AG04449 (cell line): Measurements from ENCODE around the gene CKM.

Experiments
- CTCF ChIA-PET: fragments of 350-600 bp; formaldehyde crosslinking; extraction: SDS; loops from one replicate; lab custom pipeline; 2021; ENCODE audit warnings: antibody characterized with exemption; lab: Yijun Ruan, JAX
- POLR2A ChIA-PET: fragments of 400-600, 350-600 bp; formaldehyde crosslinking; extraction: SDS; loops from one replicate; lab custom pipeline; 2020; ENCODE audit warnings: antibody characterized with exemption, inconsistent platforms; lab: Yijun Ruan, JAX
- DNase-seq: peaks from one replicate; pipeline ENCODE4 v3.0.0-alpha.2; 2010; ENCODE audit warnings: low read depth, low spot score
- H3K4me3 ChIP-seq: 2 replicates; pipeline ENCODE4 v1.5.1; 2011; ENCODE audit warnings: low read depth, mild to moderate bottlenecking, control low read depth, low read length
- TF ChIP-seq, protein P1 (sequence below): IDR thresholded peaks from one replicate; pipeline ENCODE4 v1.5.1; 2011; ENCODE audit warnings: mild to moderate bottlenecking, moderate library complexity, low read length, control low read depth, inconsistent platforms; ENCODE audit not compliant: insufficient read depth; ENCODE audit errors: missing control alignments

CKM gene

DNA sequence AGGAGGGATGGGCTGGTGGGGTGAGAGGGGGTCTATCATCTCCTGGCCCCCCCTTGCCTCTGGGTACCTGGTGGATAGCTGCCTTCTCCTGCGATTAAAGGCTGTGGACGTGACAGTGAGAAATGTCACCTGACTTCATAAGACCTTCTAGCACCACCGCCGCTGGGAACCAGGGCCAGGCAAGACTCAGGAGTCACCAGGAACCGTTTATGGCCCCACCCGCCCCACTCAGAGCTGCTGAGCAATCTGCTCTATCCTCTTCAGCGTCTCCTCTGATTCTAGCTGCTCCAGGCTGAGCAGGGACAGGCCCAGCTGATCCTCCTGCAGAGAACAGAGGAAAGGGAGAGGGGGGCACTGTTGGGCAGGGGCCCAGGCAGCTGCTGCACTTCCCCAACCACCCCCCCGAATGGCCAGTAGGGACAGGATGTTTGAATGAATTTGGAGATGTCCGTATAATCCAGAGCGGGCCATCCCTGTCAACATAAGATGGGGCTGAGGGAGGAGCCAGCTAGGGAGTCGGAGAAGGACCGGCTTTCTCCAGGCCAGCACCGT, 28.8 kb upstream of the CKM start:
- ChIA-PET POLR2A (no interaction called here), CTCF (interaction anchor here (1.8 to 3.0 kb wide), 2 partner anchors 13 to 53 kb away, joined by 5 to 18 read pairs; partner anchors contain the start of gene PPP1R13L)
- TF ChIP-seq, protein P1, sequence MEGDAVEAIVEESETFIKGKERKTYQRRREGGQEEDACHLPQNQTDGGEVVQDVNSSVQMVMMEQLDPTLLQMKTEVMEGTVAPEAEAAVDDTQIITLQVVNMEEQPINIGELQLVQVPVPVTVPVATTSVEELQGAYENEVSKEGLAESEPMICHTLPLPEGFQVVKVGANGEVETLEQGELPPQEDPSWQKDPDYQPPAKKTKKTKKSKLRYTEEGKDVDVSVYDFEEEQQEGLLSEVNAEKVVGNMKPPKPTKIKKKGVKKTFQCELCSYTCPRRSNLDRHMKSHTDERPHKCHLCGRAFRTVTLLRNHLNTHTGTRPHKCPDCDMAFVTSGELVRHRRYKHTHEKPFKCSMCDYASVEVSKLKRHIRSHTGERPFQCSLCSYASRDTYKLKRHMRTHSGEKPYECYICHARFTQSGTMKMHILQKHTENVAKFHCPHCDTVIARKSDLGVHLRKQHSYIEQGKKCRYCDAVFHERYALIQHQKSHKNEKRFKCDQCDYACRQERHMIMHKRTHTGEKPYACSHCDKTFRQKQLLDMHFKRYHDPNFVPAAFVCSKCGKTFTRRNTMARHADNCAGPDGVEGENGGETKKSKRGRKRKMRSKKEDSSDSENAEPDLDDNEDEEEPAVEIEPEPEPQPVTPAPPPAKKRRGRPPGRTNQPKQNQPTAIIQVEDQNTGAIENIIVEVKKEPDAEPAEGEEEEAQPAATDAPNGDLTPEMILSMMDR, result no peak
- no peak overlapping the region for H3K4me3 ChIP-seq
- DNase-seq, result no peak

DNA sequence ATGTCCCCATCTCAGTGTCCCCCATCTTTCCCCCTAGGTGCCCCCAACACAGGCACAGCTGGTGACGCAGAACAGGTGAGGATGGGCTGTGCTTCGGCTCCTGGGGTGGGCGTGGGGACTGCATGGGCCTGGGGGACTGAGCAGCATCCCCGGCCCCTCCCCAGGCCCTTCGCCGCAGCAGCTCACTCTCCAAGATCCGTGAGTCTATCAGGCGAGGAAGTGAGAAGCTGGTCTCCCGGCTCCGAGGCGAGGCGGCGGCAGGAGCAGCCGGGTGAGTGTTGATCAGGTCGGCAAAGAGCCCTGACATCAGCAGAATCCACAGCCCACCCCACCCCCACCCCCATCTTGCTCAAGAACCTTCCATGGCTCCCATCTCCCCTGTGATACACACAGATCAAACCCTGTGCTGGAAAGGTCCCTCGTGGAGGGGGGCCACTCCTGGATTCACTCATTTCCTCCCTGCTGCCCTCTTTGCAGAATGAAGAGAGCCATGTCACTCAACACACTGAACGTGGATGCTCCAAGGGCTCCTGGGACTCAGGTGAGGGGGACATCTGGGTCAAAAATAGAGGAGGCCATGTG, 27.9 kb upstream of the CKM start:
- TF ChIP-seq, protein P1, result no peak

DNA sequence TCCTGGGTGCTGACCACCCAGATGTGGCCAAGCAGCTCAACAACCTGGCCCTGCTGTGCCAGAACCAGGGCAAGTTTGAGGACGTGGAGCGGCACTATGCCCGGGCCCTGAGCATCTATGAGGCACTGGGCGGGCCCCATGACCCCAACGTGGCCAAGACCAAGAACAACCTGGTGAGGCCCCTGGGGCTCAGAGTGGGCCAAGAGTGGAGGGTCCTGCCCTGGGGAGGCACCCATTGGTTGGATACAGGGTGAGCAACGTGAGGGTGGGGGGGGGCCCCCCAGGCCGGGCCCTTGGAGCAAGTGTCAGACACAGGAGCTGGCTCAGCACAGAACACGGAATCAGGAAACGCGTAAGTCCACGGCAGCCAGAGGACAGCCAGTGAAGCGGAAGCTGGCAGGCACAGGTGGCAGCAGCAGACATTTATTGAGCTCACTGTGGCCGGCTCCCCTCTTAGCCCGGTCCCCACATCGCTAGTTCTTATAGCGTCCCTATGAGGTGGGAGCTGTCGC, 26.8 kb upstream of the CKM start:
- H3K4me3 ChIP-seq, result no peak overlapping the region
- POLR2A ChIA-PET, result no interaction called here
- TF ChIP-seq, protein P1, result no peak
- DNase-seq, result no peak
- CTCF ChIA-PET, result interaction anchor here (1.5 kb wide), 1 partner anchor 10 kb away, joined by 6 read pairs; no protein-coding TSS in a partner anchor

More for the DNA sequence above, 27.9 kb upstream of the CKM start:
- H3K4me3 ChIP-seq, result no peak overlapping the region
- POLR2A ChIA-PET, result interaction anchor here (0.7 kb wide), 1 partner anchor 44 kb away, joined by 3 read pairs; no protein-coding TSS in a partner anchor
- DNase-seq, result no peak
- CTCF ChIA-PET, result interaction anchor here (3.0 kb wide), 1 partner anchor 12 kb away, joined by 18 read pairs; no protein-coding TSS in a partner anchor

DNA sequence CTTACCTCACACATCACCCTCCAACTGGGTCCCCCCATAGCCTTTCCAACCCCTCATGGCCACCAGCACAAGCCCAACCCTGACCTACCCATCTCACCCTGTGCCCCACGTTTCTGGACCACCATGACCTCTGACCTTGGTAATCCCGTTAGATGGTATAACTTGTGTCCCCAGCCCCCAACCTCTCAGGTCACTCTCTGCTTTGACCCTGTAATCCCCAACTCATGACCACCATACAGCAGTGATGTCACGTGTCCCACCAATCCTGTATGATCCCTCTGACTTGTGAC, 26.4 kb upstream of the CKM start:
- TF ChIP-seq, protein P1, result no peak
- ChIA-PET POLR2A (no interaction called here), CTCF (interaction anchor here (1.5 kb wide), 1 partner anchor 10 kb away, joined by 6 read pairs; no protein-coding TSS in a partner anchor)

DNA sequence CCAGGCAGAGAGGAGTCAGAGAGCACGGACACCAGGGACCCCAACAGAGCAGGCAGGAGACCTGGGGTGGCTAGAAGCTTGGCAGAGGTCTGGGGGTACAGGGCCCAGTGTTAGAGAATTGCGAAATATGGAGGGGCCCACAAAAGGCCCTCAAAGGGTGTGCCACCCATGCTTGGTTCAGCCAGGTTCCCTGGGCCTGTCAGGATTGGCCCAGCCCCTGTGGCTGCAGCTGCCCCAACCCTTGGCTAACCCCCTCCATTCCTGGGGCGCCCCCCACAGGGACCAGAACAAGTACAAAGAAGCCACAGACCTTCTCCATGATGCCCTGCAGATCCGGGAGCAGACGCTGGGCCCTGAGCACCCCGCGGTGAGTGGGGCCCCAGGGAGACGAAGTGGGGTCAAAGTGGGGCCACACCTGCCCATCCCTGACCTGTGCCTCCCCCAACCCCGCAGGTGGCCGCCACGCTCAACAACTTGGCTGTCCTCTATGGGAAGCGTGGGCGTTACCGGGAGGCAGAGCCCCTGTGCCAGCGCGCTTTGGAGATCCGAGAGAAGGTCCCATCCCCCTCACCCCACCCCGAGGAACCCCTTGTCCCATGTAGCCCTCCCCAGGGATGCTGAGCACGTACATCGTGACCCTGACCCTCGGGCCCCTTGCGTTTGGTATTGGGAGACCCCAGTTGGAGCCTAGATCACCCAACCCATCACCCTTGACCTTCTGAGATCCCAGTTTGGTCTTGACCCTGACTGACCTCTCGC, 25.9 kb upstream of the CKM start:
- H3K4me3 ChIP-seq, result no peak overlapping the region
- TF ChIP-seq, protein P1, result no peak
- DNase-seq, result no peak
- ChIA-PET CTCF (interaction anchor here (1.5 kb wide), 1 partner anchor 9 kb away, joined by 6 read pairs; no protein-coding TSS in a partner anchor), POLR2A (no interaction called here)

More for the DNA sequence above, 26.4 kb upstream of the CKM start:
- no peak overlapping the region for H3K4me3 ChIP-seq
- no peak for DNase-seq
